HEK293T (cell line): ENCODE data around the gene PLB1.

Experiments used
- ELF4 ChIP-seq: fragments of 450-650 bp; IDR thresholded peaks from 2 replicates; pipeline ENCODE4 v1.6.1; 2017; ENCODE audit warnings: antibody characterized with exemption
- FOXK2 ChIP-seq: fragments of 450-650 bp; IDR thresholded peaks from 2 replicates; pipeline ENCODE4 v1.6.1; 2016; ENCODE audit warnings: mild to moderate bottlenecking
- FOXM1 ChIP-seq: fragments of 450-650 bp; IDR thresholded peaks from 2 replicates; pipeline ENCODE4 v1.6.1; 2017; ENCODE audit warnings: mild to moderate bottlenecking, borderline replicate concordance
- HDGF ChIP-seq: fragments of 450-650 bp; IDR thresholded peaks from 2 replicates; pipeline ENCODE4 v1.6.1; 2017; ENCODE audit warnings: antibody characterized with exemption, borderline replicate concordance
- NFRKB ChIP-seq: fragments of 450-650 bp; IDR thresholded peaks from 2 replicates; pipeline ENCODE4 v1.6.1; 2016; ENCODE audit warnings: mild to moderate bottlenecking, moderate library complexity
- TARDBP ChIP-seq: fragments of 450-650 bp; IDR thresholded peaks from 2 replicates; pipeline ENCODE4 v1.6.1; 2016
- ZNF384 ChIP-seq: fragments of 450-650 bp; IDR thresholded peaks from 2 replicates; pipeline ENCODE4 v1.6.1; 2016

- TF ChIP-seq FOXM1 (no peak), HDGF (no peak), FOXK2 (no peak), ZNF384 (no peak), TARDBP (no peak), NFRKB (no peak), ELF4 (no peak)
These were observed 14.0 kb upstream of the PLB1 start for GRCh38 chr2:28481905-28482304.
